Keratinocyte (primary cell): ENCODE data around the gene GAST. TPM values are rescaled to one million over a fixed set of nuclear protein-coding genes. Genes with fewer than 3 reads are reported as not detected.

Source experiments
- DNase-seq: peaks from one replicate; pipeline ENCODE4 v3.0.0-alpha.2; 2011; ENCODE audit warnings: low read depth, missing footprints, low spot score
- FAIRE-seq: peaks from 2 replicates; lab custom pipeline; 2011; peaks lifted over from hg19 to GRCh38; lab: Jason Lieb, UNC
- H2AFZ ChIP-seq: 2 replicates; pipeline ENCODE4 v1.6.0; 2012; ENCODE audit warnings: low read length, control low read depth, inconsistent platforms; ENCODE audit not compliant: control insufficient read depth
- H3K27ac ChIP-seq: 2 replicates; pipeline ENCODE4 v1.5.1; 2011; ENCODE audit warnings: low read length; ENCODE audit not compliant: control insufficient read depth, insufficient read depth
- H3K27me3 ChIP-seq: 3 replicates; pipeline ENCODE4 v1.6.0; 2011; ENCODE audit warnings: low read length; ENCODE audit not compliant: control insufficient read depth, insufficient read depth; ENCODE audit errors: extremely low read depth
- H3K36me3 ChIP-seq, 2 experiments: 2 replicates in 1 of 2; 3 replicates in 1 of 2; pipeline ENCODE4 v1.5.1; 2011; ENCODE audit warnings: low read length in 2 of 2, mild to moderate bottlenecking in 1 of 2; ENCODE audit not compliant: control insufficient read depth in 2 of 2, insufficient read depth in 2 of 2; ENCODE audit errors: extremely low read depth in 1 of 2
- H3K4me1 ChIP-seq: 3 replicates; pipeline ENCODE4 v1.5.1; 2011; ENCODE audit warnings: low read length; ENCODE audit not compliant: control insufficient read depth, insufficient read depth; ENCODE audit errors: extremely low read depth
- H3K4me2 ChIP-seq: 3 replicates; pipeline ENCODE4 v1.6.0; 2011; ENCODE audit warnings: low read depth, low read length; ENCODE audit not compliant: control insufficient read depth, insufficient read depth; ENCODE audit errors: extremely low read depth
- H3K4me3 ChIP-seq, 3 experiments: fragments of 200-600 bp in 1 of 3; sonication (generic) in 1 of 3; 2 replicates in 2 of 3; 3 replicates in 1 of 3; pipeline ENCODE4 v1.5.1; 2011 to 2016; ENCODE audit warnings: low read length in 3 of 3, mild to moderate bottlenecking in 3 of 3, control low read depth in 2 of 3, inconsistent platforms in 1 of 3, low read depth in 1 of 3, mixed read lengths in 1 of 3, mixed run types in 1 of 3, moderate library complexity in 1 of 3; ENCODE audit not compliant: control insufficient read depth in 2 of 3, insufficient read depth in 2 of 3; ENCODE audit errors: extremely low read depth in 1 of 3
- H3K79me2 ChIP-seq: 2 replicates; pipeline ENCODE4 v1.6.0; 2012; ENCODE audit warnings: low read length; ENCODE audit not compliant: control insufficient read depth, insufficient read depth
- H3K9ac ChIP-seq: 3 replicates; pipeline ENCODE4 v1.6.0; 2011; ENCODE audit warnings: low read length; ENCODE audit not compliant: control insufficient read depth, insufficient read depth; ENCODE audit errors: extremely low read depth
- H3K9me1 ChIP-seq: 3 replicates; pipeline ENCODE4 v1.6.0; 2011; ENCODE audit warnings: low read length; ENCODE audit not compliant: control insufficient read depth, insufficient read depth; ENCODE audit errors: extremely low read depth
- H3K9me3 ChIP-seq: 2 replicates; pipeline ENCODE4 v1.5.1; 2012; ENCODE audit warnings: low read depth, low read length; ENCODE audit not compliant: control insufficient read depth
- H4K20me1 ChIP-seq: 3 replicates; pipeline ENCODE4 v1.6.0; 2011; ENCODE audit warnings: low read length; ENCODE audit not compliant: control insufficient read depth, insufficient read depth; ENCODE audit errors: extremely low read depth
- CTCF ChIP-seq, 3 experiments: IDR thresholded peaks in 1 of 3; conservative IDR thresholded peaks in 1 of 3; optimal IDR thresholded peaks in 1 of 3; 2 replicates in 2 of 3; 3 replicates in 1 of 3; pipeline versions ENCODE3 to v1.5.1; 2011; ENCODE audit warnings: low read length in 3 of 3, mild to moderate bottlenecking in 3 of 3, moderate library complexity in 2 of 3, control low read depth in 1 of 3, inconsistent platforms in 1 of 3; ENCODE audit not compliant: insufficient read depth in 2 of 3; ENCODE audit errors: extremely low read depth in 1 of 3
- EZH2 ChIP-seq: IDR thresholded peaks from one replicate; pipeline ENCODE4 v1.6.1; 2012; ENCODE audit warnings: inconsistent platforms, mild to moderate bottlenecking, low read length, moderate library complexity
- dilution Hi-C: fragments of 300-500 bp; cut with MboI; formaldehyde crosslinking; loops from one replicate; pipeline ENCODE4 v1.7.0; 2020; ENCODE audit warnings: low sequenced_read_pairs; ENCODE audit not compliant: extremely low pct_ligation_motif_present
- polyA plus RNA-seq, 5 experiments: library from polyadenylated mRNA; depleted of rRNA in 3 of 5; stranded (reverse) in 3 of 5; stranded (forward) in 1 of 5; unstranded in 1 of 5; fragments of >200 nt; gene quantifications; 1 replicate in 1 of 5; 2 replicates in 3 of 5; 3 replicates in 1 of 5; pipeline versions ENCODE4 v1.2.1 to v1.2.3, GENCODE V29; 2011 to 2012; ENCODE audit warnings: missing spikeins in 2 of 5, low read depth in 1 of 5, low replicate concordance in 1 of 5

The GAST gene
- polyA plus RNA-seq, 1 donor (not counting 4 experiments of a cell fraction or from before 2014, with no cell fraction given), result 0.87 TPM

DNA sequence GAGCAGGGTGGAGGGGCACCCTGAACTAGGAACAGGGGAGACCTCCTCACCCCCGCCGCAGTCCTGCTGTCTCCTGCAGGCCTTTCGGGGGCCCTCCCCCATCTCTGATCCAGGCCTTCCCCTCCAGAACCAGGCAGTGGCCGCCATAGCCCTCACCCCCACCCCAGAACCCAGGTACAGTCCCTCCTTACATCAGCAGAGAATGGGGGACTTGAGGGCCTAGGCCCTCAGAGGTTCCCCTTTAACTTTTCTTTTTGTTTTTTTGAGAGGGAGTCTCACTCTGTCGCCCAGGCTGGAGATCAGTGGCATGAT is 26.6 kb downstream of the GAST start:
- Histone ChIP-seq H3K79me2 (no peaks in the 10 kb centered on the region), H3K27ac (peak overlapping the region; percentile 77), H3K36me3 (no peaks in the 10 kb centered on the region), H4K20me1 (no peaks in the 10 kb centered on the region), H3K4me3 (no peak overlapping the region), H3K4me2 (no peak overlapping the region), H2AFZ (no peak overlapping the region), H3K9me1 (peaks cover 6% of the 10 kb centered on the region), H3K9ac (peak overlapping the region; percentile 86), H3K4me1 (peaks cover 52% of the 10 kb centered on the region), H3K9me3 (no peaks in the 10 kb centered on the region), H3K27me3 (peaks cover 22% of the 10 kb centered on the region)
- no peak for FAIRE-seq
- dilution Hi-C loops, result no loop called here
- no peak for DNase-seq
- TF ChIP-seq EZH2 (no peak), CTCF (optimal IDR thresholded peaks at IDR 0.05 in 1 of 3, IDR thresholded peaks at IDR 0.05 in 1 of 3, conservative IDR thresholded peaks at IDR 0.05 in 1 of 3; ENCODE audit: extremely low read depth in 1 of 3, insufficient read depth in 2 of 3, low read length in 3 of 3) (no peak)

DNA sequence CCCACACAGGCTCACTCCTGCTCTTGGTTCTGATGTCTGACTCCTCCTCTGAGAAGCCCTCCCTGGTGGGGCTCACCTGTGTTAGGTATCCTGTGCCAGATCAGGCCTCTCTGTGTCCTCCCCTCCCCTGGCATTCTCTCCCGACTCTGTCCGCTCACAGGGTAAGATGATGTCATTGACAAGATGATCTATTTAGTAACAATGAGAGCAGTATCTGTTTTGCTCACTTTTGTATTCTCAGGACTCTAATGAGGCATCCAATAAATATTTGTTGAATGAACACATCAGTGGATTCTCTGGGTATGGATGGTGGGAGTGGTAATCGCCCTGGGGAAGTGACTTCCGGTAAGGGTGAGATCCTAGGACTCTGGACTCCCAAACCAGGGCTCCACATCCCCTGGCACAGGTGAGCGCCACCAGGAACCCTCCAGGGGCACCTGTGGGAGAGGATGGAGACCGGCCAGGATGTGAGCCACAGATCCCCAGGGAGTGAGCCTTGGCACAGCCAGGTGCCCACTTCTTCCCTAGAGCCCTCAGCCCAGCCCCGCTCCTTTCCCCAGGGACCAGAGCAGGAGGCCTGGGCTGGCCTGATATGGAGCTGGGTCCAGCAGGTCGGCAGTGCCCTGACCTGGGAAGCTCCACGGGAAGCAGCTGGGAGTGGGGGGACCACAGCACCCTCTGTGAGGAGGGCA is 27.7 kb downstream of the GAST start:
- H3K4me1 ChIP-seq, result peaks cover 45% of the 10 kb centered on the region
- peak overlapping the region in 1 of 3 experiments; percentile 49 for H3K4me3 ChIP-seq
- H3K27ac ChIP-seq, result peak overlapping the region; percentile 95
- peak overlapping the region; percentile 86 for H3K9ac ChIP-seq
- peak; percentile 73 for FAIRE-seq
- no peaks in the 10 kb centered on the region for H3K79me2 ChIP-seq
- no peaks in the 10 kb centered on the region for H3K9me3 ChIP-seq
- peaks cover 6% of the 10 kb centered on the region for H3K9me1 ChIP-seq
- no peak for TF ChIP-seq EZH2
- no peak for TF ChIP-seq CTCF (optimal IDR thresholded peaks at IDR 0.05 in 1 of 3, IDR thresholded peaks at IDR 0.05 in 1 of 3, conservative IDR thresholded peaks at IDR 0.05 in 1 of 3; ENCODE audit: extremely low read depth in 1 of 3, insufficient read depth in 2 of 3, low read length in 3 of 3)
- no peaks in the 10 kb centered on the region for H4K20me1 ChIP-seq
- dilution Hi-C loops, result no loop called here
- no peaks in the 10 kb centered on the region for H3K36me3 ChIP-seq
- peaks cover 11% of the 10 kb centered on the region for H3K27me3 ChIP-seq
- H3K4me2 ChIP-seq, result peak overlapping the region; percentile 52
- peak overlapping the region; percentile 12 for H2AFZ ChIP-seq
- peak; percentile 74 for DNase-seq
